Retina (tissue), 1 donor: Measurements from ENCODE around the gene ZNF615.
"Not testable (repeated sequence)": the region's sequence is repeated elsewhere in the genome, so short reads cannot be mapped to it uniquely, and the experiment has no call there.

Source experiments
- DNase-seq: peaks from one replicate; pipeline ENCODE4 v3.0.0-alpha.2; 2016

The ZNF615 gene

GRCh38 chr19:52007806-52008557 lies at the start of gene ZNF615:
TSS of gene ZNF615 (minus strand) at chr19:52008211. CDS start at chr19:52003711, 4,500 bp downstream.
- peak; percentile 97 for DNase-seq

GRCh38 chr19:52056480-52056879 lies 48.5 kb upstream of the ZNF615 start:
- DNase-seq = not testable (repeated sequence)

- DNase-seq = not testable (repeated sequence)
Observed at GRCh38 chr19:52051736-52052135, 43.7 kb upstream of the ZNF615 start.

- DNase-seq = peak; percentile 98
Observed at GRCh38 chr19:52048555-52049501, 40.8 kb upstream of the ZNF615 start, which contains the start of gene ZNF432. TSS of gene ZNF432 (minus strand) at chr19:52048838. CDS start at chr19:52046868, 1,970 bp downstream.

GRCh38 chr19:52039169-52039568 lies 31.2 kb upstream of the ZNF615 start:
- DNase-seq = no peak

- no peak for DNase-seq
Observed at GRCh38 chr19:52034051-52034728, 26.2 kb upstream of the ZNF615 start.

- DNase-seq = no peak
Observed at GRCh38 chr19:52028780-52029123, 20.7 kb upstream of the ZNF615 start.

GRCh38 chr19:52028027-52028779 lies 20.2 kb upstream of the ZNF615 start, which contains the start of gene ZNF614:
TSS of gene ZNF614 (minus strand) at chr19:52028379. CDS start at chr19:52025745, 2,634 bp downstream.
- peak; percentile 98 for DNase-seq

- DNase-seq = not testable (repeated sequence)
Observed at GRCh38 chr19:52026255-52026990, 18.4 kb upstream of the ZNF615 start.

- DNase-seq = not testable (repeated sequence)
Observed at GRCh38 chr19:52024478-52024877, 16.5 kb upstream of the ZNF615 start.

- no peak for DNase-seq
Observed at GRCh38 chr19:52022193-52022592, 14.2 kb upstream of the ZNF615 start.

GRCh38 chr19:52020506-52020905 lies 12.5 kb upstream of the ZNF615 start:
- no peak for DNase-seq

- DNase-seq = no peak
Observed at GRCh38 chr19:52010674-52011073, 2.7 kb upstream of the ZNF615 start.

- no peak for DNase-seq
Observed at GRCh38 chr19:52007451-52007805, 583 bp downstream of the ZNF615 start.

GRCh38 chr19:51994048-51994644 lies 13.9 kb downstream of the ZNF615 start:
- DNase-seq = no peak

GRCh38 chr19:51993422-51993821 lies 14.6 kb downstream of the ZNF615 start:
- no peak for DNase-seq

- DNase-seq = peak; percentile 87
Observed at GRCh38 chr19:51986309-51987291, 21.4 kb downstream of the ZNF615 start, which contains the start of gene ZNF350. TSS of gene ZNF350 (minus strand) at chr19:51986840. CDS start at chr19:51974360, 12,480 bp downstream.

- DNase-seq = no peak
Observed at GRCh38 chr19:51983361-51983760, 24.6 kb downstream of the ZNF615 start.

GRCh38 chr19:51980926-51981325 lies 27.1 kb downstream of the ZNF615 start:
- not testable (repeated sequence) for DNase-seq
